Muscle of back (tissue), 11 donors: Measurements from ENCODE around the gene GBP1. TPM values are rescaled to one million over a fixed set of nuclear protein-coding genes. Genes with fewer than 3 reads are reported as not detected.
"Not testable (repeated sequence)": the region's sequence is repeated elsewhere in the genome, so short reads cannot be mapped to it uniquely, and the experiment has no call there.

Source experiments
- DNase-seq, 3 donors: peaks; one replicate each; pipeline versions ENCODE4 v3.0.0 to v3.0.0-alpha.2; 2013
- polyA plus RNA-seq, 10 donors: library from polyadenylated mRNA; unstranded; fragments of 120-200 nt; gene quantifications; one replicate each; pipeline ENCODE4 v1.2.1, GENCODE V29; 2013; ENCODE audit not compliant: insufficient read length in 10 of 10

GBP1 gene
- polyA plus RNA-seq, 10 donors, result 4.7 to 10.4 (median 7.3) TPM

GRCh38 chr1:89060091-89060490 is 4.9 kb downstream of the GBP1 start:
- no peak for DNase-seq

DNA sequence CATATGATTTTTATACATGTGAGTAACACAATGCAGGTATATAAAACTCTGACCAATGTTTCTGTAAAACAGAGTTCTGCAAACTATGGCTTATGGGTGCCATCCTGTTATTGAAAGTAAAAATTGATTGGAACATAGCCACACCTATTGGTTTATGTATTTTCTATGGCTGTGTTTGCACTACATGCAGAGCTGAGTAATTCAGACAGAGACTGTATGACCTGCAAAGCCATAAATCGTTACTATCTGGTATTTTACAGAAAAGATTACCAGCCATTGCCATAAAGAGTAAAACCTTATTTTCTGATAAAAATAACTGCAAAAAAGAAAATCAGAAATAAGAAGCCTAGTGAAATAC is 13.1 kb downstream of the GBP1 start:
- no peak for DNase-seq

DNA sequence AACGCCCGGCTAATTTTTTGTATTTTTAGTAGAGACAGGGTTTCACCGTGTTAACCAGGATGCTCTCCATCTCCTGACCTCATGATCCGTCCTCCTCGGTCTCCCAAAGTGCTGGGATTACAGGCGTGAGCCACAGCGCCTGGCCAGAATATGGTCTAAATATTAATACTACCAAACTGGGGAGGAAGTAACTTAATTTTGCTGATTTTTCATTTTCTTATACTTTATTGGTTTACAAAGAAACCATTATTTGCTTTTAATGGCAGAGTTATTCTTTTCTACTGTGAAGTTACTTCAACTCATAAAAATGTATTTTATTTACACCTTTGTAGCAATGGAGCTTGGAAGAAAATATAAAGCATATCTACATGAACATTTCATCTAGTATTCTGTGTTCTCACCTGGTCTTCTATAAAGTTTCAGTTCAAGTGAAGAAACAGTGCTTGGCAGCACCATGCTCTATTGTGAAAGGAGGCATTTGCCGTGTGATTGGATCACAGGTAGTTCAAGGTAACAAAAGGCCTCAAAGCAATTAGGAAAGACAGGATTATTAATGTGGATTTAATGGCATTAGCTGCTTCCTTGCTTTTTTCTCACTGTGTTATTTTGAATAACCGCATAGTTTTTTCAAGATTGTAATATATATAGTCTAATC is 13.6 kb downstream of the GBP1 start:
- no peak for DNase-seq

GRCh38 chr1:89050649-89051033 is 14.4 kb downstream of the GBP1 start:
- no peak for DNase-seq

- DNase-seq, result not testable (repeated sequence)
These were observed 14.9 kb downstream of the GBP1 start for GRCh38 chr1:89049901-89050648.

- not testable (repeated sequence) for DNase-seq
These were observed 15.8 kb downstream of the GBP1 start for GRCh38 chr1:89049187-89049586.

DNA sequence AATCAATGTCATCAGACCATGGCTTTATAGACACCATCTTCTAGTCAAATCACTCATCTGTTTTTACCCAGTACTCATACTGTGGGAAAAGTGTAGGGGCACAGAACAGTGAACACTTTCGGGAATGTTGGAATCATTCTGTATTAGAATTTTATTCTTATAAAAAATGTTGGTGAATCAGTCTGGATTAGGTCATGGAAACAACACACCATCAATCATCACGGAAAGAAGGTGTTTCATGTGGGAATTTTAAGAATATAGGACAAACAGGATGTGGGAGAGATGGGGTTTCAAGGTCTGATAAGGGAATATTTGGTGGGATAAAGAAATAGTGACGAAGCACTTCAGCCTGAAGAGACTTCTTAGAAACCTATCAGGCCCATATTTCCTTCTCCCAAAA is 17.3 kb downstream of the GBP1 start:
- no peak for DNase-seq

DNA sequence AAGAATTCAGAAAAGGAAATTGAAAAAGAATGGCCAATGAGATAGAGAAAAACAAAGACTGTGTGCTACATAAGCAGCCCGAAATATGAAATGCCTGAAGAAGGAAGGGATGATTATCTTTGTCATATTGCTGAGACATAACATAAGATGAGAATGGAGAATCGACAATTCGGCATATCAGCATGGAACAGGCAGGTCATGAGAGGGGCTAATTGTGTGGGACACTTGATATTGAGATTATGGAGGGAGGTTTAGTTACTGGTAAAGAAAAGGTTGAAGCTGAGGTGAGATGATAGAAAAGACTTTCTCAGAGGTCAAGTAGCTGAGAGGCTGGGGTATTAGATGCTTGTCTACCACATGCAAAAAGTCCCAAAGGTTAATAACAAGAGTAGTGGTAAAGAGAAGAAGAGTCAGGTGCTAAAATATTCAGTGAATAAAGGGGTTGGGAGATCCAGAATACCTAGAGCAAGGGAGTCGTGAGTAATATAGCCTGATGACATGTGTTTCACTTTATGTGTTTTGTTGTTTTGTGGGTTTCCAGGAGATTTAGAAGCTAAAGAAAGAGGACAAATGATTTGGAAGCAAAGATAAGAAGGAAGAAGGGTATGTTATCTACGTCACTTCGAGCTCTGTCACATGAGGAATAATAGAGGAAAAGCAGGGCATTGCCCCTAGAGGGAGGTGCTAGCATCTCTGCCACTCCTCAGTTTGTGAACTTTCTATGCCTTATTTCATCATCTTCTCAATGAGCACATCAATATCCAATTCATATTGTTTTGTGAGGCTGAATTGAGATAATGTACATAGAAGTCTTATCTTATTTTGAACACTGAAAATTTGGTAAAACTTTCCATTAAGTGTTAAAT is 18.5 kb downstream of the GBP1 start:
- not testable (repeated sequence) for DNase-seq

- no peak for DNase-seq
These were observed 19.9 kb downstream of the GBP1 start for GRCh38 chr1:89044970-89045721.

GRCh38 chr1:89043940-89044339 is 21.1 kb downstream of the GBP1 start:
- no peak for DNase-seq

DNA sequence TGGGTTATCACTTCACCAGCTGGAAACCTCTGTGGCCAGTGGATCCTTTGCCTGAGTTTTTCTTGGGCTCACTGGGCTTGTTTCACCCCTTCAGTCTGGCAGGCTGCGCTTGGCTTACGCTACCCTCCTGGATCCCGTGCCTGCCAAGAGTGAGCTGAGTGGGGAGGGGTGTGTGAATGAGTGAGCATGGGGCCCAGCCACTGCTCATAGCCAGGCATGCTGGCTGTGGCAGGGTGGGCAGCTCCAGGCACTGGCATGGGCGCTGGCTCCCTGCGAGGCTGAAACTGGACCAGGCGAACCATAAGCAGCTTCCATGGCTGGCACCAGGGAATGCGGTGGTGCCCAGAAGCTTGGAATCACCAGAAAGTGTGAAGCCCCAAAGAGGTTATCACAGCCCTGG is 22.5 kb downstream of the GBP1 start:
- no peak for DNase-seq

GRCh38 chr1:89041721-89042120 is 23.3 kb downstream of the GBP1 start:
- no peak for DNase-seq

DNA sequence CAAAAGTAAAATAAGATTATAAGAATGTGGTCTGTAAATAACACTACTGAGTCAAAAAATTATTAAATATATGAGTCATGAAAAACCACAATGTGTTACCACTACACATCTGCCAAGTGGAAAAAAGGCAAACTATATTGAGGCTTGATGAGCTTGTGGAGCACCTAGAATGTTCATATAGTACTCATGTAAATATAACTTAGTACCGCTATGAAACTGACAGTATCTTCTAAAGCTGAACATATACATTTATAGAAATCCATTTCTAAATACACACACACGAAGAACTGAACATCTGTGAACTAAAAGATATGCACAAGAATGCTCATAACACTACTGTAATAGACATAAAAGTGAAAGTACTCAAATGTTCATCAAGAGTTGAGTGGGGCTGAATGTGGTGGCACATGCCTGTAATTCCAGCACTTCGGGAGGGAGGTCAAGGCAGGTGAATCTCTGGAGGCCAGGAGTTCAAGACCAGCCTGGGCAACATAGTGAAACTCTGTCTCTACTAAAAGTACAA is 23.8 kb downstream of the GBP1 start:
- DNase-seq, result no peak

GRCh38 chr1:89040315-89040626 is 24.7 kb downstream of the GBP1 start:
- DNase-seq, result no peak

GRCh38 chr1:89037186-89037585 is 27.8 kb downstream of the GBP1 start:
- DNase-seq, result no peak

DNA sequence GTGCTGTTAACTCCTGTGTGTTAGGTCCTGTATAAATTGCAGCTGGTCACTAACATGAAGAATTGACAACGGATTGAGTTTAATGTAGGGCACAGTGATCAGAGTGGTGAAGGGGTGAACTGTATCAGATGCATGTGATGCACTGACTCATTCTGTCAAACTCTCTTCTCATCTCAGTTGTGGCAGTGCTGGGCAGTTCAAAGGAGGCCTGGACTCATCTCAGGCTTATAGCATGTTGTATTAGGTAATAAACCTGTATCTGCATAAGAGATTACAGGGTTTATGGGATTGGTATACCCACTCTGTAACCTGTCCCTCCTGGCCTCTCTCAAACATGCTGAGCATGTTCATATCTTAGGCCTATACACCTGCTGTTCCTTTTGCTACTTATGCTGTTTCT is 29.9 kb downstream of the GBP1 start:
- no peak for DNase-seq

DNA sequence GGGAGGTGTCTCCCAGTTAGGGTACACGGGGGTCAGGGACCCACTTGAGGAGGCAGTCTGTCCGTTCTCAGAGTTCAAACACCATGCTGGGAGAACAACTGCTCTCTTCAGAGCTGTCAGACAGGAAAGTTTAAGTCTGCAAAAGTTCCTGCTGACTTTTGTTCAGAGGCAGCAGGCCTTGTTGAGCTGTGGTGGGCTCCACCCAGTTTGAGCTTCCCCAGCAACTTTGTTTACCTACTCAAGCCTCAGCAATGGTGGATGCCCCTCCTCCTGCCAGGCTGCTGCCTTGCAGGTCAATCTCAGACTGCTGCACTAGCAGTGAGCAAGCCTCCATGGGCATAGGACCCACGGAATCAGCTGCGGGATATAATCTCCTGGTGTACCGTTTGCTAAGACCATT is 31.0 kb downstream of the GBP1 start:
- DNase-seq, result not testable (repeated sequence)

- DNase-seq, result not testable (repeated sequence)
These were observed 36.0 kb downstream of the GBP1 start for GRCh38 chr1:89029051-89029450.

DNA sequence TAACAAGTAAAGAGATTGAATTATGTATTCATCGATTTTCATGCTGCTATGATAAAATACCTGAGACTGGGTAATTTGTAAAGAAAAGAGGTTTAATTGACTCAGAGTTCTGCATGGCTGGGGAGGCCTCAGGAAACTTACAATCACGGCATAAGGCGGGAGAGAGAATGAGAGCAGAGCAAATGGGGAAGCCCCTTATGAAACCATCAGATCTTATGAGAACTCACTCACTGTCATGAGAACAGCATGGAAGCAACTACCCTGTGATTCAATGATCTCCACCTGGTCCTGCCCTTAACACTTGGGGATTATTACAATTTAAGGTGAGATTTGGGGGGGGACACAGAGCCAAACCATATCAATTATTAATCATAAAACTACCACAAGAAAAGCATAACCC is 39.1 kb downstream of the GBP1 start:
- DNase-seq, result no peak

DNA sequence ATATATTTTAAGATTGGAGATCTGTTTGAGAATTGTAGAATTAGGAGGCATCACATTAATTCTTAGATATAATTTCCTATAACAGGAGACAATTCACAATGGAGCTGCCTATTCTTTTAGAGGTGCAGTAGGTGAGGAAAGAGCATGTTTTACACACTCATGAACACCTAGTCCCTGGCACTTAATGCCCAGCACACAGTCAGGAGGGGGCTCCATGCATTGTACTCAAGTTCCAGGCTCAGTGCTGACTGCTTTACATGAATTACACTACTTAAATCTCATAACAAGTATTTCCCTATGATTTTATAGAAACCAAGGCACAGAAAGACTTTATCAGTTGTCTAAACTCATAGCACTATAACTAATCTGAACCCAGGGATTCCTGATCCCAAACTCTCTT is 42.0 kb downstream of the GBP1 start:
- peak in 1 of 3 donors; percentile 21 for DNase-seq

DNA sequence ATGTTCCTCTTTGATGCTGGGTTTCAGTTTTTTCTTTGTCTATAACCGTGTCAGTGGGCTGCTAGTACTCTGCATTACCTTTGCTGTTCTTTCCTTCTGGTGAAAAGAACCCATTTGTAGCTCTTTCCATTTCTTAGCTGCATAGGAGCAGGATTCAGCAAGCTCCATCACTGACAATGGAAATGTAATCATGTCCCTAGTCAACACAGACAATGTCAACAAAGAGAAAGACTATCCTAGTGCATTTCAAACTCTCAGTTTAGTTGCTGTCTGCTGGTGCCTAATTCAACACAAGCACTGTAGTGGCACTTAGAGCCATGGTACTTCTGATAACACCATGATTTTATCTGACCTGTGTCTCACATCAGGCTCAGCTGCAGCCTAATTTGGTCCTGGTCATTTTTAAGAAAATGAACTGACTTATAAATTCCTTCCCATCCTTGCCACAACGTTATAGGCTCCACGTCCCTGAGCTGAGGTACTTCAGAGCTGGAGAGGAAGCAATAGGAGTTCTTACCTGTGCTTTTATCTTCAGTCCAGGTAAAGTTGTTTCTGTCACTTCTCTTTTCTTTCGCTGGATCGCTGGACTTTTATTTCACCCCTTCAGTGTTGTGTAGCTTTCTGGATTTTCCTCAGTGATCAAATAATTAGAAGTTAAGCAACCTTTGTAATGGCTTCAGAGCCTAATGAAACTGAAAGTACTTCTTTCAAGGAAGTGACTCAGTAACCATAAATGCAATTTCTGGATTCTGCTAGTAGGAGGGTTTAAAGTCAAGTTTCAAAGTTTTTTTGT is 42.6 kb downstream of the GBP1 start, which contains the start of gene GBP3:
TSS of gene GBP3 (minus strand) at position 700 of the 793 bp plus-strand sequence. CDS start 2,145 bp downstream, outside the sequence.
- peak in 2 of 3 donors; percentile 17 to 51 for DNase-seq
